Sigmoid colon (tissue), 4 donors: ENCODE results near the gene RNF186.

ENCODE experiments used
- CTCF ChIP-seq, 4 experiments: fragments of 450-650 bp in 3 of 4; fragments of 200-600 bp in 1 of 4; IDR thresholded peaks; one replicate each; pipeline ENCODE4 v1.5.1; 2016 to 2019; ENCODE audit warnings: antibody characterized with exemption in 4 of 4, mild to moderate bottlenecking in 3 of 4, moderate library complexity in 2 of 4
- EP300 ChIP-seq, 4 donors: sonication (generic); formaldehyde crosslinking; IDR thresholded peaks; one replicate each; pipeline ENCODE4 v1.6.1; 2017; ENCODE audit warnings: antibody characterized with exemption in 4 of 4

- no peak for TF ChIP-seq EP300 (IDR thresholded peaks at IDR 0.05)
- no peak for TF ChIP-seq CTCF (IDR thresholded peaks at IDR 0.05)
These were observed 45.7 kb downstream of the RNF186 start for GRCh38 chr1:19769211-19769932.
